ENCODE results near the gene PRSS8.

DNA sequence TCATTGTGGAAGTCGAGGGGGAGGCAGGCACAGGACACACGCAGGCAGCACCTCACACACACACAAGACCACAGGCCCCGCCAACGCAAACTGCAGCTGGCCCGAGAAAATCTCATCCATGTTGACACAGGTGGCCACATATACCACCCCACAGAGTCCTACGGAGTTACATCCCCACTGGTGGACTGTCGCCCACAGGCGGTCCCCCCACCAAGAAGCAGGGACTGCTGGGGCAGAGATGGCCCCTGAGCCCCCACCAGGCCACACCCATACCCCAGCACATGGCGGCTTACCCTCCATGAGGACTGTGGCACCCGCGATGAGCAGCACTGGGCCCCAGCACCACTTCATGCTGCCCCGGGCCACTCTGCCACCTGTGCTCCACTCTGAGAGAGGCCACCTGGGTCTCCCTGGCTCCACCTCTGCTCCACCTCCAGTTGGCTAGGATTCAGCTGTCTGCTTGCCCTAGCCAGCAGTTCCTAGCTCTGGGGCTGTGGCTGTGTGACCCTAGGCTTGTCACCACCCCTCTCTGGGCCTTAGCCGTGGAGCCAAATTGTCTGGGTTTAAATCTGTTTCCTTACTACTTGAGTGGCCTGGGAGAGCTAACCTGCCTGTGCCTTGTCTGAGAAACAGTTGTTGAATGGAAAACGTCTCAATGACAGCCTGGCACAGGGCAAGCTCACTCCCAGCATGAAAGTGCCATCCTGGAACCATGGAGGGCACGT is 46.9 kb downstream of the PRSS8 start, which contains the start of gene PRSS53:
- TF ChIP-seq CTCF (IDR thresholded peaks at IDR 0.05) (no peak), POLR2A (IDR thresholded peaks at IDR 0.05) (no peak)

Measured in thyroid gland (tissue), 4 donors.